Fibroblast of peridontal ligament (primary cell): ENCODE results near the gene CCDC30.
"Not testable (repeated sequence)": the region's sequence is repeated elsewhere in the genome, so short reads cannot be mapped to it uniquely, and the experiment has no call there.

Experiments used
- DNase-seq: peaks from one replicate; pipeline ENCODE4 v3.0.0-alpha.2; 2010; ENCODE audit errors: extremely low read depth

The CCDC30 gene

DNA sequence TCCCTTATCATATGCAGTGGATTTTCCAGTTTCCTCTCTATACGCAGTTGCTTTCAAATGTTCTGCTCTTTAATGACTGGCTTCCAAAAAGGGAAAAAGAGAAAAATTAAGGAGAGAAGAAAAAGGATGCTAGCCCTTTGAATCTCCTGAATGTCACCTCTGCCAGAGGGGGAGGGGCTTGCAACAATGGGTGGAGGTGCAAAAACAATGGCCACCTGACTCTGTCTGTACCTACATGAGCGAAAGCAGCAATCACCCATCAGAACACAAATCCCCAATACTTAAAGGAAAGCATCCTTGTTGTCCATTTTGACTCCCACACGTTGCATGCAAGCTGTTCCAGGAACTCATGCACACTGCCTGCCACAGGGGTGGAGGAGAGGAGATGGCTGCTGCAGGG, 61.2 kb downstream of the CCDC30 start:
- no peak for DNase-seq

- DNase-seq: peak; percentile 48
These were observed 66.7 kb downstream of the CCDC30 start for GRCh38 chr1:42529724-42530181.

DNA sequence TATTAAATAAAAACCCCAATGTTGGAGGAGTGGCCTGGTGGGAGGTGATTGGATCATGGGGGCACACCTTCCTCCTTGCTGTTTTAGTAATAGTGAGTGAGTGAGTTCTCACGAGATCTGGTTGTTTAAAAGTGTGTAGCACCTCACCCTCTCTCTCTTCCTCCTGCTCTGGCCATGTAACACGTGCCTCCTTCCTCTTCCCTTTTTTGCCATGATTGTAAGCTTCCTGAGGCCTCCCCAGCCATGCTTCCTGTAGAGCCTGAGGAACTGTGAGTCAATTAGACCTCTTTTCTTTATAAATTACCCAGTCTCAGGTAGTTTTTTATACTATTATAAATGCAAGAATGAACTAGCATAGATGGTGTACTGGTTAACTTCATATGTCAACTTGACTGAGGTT, 68.0 kb downstream of the CCDC30 start:
- DNase-seq: no peak

DNA sequence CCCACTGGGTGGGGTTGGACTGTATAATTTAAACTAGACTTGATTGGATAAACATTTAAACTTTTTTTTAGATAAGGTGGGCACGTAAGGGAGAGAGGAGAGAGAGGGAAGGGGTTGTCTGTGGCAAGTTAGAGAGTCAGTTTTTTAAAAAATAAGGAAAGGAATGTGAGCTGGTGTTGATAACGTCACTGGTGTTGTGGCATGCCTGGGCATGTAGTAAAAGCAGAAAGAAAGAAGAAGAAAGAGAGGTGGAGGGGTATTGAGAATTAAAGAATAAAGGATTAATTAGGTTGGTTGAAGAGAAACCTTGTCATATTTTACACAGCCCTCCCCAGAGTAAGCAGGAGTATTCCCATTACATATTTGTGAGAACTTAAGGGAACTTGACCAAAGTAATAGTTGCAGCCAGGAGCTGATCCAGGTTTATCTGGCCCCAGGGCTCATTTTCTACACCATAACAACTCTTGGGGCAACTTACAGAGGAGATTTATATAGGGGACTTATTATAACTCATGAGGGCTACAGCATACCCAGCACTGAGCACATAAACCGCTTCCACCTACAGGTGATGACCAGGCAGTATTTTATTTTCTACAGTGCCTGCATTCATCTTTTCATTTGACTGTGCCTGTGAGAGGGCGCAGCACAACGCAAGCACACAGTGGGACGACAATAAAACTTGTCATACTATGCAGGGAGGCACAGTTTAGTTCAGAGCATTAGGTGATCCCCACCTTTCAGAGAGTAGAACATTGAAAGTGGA, 70.2 kb downstream of the CCDC30 start:
- DNase-seq: peak; percentile 16

DNA sequence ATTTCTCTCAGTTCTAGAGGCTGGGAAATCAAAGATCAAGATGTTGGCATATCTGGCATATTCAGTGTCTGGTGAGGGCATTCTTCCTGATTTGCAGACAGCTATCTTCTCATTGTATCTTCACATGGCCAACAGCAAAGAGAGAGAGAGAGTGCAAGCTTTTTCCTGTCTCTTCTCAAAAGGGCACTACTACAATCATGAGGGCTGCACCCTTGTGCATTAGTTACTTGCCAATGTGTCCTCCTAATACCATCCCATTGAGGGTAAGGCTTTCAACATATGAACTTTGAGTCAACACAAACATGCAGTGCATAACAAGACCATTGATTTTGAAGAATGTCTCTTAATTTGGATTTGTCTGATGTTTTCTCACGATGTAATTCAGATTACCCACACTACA, 78.0 kb downstream of the CCDC30 start:
- DNase-seq: no peak

GRCh38 chr1:42551180-42551579, 88.1 kb downstream of the CCDC30 start:
- no peak for DNase-seq

- no peak for DNase-seq
These were observed 88.5 kb downstream of the CCDC30 start for GRCh38 chr1:42551590-42551989.

DNA sequence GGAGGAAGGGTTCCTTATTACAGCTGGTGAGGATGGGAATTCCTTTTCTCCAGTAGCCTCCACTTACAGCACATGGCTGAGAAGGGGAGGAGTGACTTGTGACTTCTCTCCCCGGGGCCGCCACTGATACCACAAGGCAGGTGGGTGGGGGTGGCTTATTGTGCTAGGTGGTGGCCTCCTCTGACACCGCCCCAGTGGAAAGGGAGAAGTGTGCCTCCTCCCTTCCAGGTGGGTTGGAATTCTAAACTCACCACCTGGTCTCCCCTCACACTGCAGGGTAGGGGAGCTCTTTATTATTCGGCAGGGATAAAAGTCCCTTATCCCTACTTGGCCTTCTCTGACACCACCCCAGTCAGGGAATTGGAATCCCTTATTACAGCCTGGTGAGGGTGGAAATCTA, 89.5 kb downstream of the CCDC30 start:
- DNase-seq: no peak

GRCh38 chr1:42557230-42557851, 94.3 kb downstream of the CCDC30 start:
- DNase-seq: no peak

DNA sequence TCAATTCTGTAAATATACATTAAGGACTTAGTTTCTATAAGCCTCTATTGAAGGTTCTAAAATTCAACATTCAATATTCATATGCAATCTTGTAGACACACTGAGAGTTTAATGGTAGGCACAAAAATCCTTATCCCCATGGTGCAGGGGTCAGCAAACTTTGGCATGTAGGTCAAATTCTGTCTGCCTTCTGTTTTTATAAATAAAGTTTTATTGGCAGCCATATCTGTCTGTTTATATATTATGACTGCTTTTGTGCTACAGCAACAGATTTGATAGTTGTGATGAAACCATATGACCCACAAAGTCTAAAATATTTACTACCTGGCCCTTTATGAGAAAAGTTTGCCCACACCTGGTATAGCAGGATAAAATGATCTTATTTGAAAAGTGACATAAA, 104.0 kb downstream of the CCDC30 start:
- no peak for DNase-seq

DNA sequence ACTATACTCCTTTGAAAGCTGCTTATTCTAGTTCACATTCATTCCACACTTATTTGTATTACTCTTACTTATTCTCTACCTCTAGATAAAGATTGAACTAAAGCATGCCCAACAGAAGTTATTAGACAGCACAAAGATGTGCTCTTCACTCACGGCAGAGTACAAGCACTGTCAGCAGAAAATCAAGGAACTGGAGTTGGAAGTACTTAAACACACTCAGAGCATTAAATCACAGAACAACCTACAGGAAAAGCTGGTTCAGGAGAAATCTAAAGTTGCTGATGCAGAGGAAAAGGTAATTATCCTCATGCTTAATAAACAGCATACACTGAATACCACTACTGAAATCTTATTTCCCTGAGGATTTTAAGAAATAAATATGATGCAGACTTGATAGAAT, 113.8 kb downstream of the CCDC30 start:
- DNase-seq: no peak

DNA sequence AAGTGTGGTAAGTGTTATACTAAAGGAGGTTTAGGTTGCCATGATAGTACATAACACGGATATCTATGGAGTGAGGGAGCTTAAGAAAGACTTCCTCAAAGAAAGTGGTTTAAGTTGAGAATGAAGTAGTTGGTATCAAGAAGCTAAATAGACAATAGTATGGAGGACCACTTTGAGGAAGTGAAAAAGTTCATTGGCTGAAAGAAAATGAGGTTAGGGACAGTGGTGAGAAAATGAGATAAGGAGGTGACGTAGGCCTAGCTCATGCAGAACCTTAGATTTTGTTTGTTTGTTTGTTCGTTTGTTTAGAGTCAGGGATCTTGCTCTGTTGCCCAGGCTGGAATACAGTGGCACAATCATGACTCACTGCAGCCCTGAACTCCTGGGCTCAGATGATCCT, 122.9 kb downstream of the CCDC30 start:
- no peak for DNase-seq

GRCh38 chr1:42587753-42588152, 124.7 kb downstream of the CCDC30 start:
- no peak for DNase-seq

DNA sequence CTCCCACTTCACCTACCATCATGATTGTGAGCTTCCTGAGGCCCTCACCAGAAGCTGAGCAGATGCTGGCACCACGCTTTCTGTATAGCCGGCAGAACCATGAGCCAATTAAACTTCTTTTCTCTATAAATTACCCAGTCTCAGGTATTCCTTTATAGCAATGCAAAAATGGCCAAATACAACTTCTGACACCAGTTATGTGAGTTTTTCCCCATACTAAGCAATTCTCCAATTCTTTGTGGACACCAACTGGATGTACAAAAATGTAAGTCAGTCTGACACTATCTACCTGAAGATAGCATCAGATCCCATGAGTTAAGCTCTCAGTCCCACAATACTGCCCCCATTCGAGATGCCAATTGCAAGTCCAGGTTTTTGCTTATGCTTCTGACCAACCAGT, 129.7 kb downstream of the CCDC30 start:
- no peak for DNase-seq

DNA sequence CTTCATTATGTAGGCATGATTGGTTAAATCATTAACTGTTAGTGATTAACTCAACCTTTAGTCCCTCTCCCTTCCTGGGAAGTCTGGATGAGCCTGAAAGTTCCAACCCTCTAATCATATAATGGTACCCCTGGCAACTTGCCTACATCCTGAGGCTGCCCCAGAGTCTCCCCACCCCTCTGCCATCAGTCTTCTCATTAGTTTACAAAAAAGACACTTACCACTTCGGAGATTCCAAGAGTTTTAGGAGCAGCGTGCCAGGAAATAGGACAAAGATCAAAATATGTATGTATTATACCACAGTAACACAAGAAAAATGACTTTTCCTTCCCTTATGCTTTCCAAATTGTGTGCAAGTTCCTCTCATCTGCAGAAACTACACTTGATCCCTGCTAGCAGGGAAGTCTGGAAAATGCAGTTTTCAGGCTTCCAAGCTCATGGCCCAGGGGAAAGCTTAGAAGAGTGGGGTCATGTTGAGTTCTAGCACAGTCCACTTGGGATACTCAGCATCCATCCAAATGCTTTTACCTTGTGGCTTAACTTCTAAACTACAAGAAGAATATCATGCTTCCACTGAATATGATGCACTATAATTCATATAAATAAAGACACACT, 130.5 kb downstream of the CCDC30 start:
- DNase-seq: no peak

GRCh38 chr1:42601472-42601871, 138.4 kb downstream of the CCDC30 start:
- no peak for DNase-seq

- no peak for DNase-seq
These were observed 150.7 kb downstream of the CCDC30 start for GRCh38 chr1:42613803-42614131.

DNA sequence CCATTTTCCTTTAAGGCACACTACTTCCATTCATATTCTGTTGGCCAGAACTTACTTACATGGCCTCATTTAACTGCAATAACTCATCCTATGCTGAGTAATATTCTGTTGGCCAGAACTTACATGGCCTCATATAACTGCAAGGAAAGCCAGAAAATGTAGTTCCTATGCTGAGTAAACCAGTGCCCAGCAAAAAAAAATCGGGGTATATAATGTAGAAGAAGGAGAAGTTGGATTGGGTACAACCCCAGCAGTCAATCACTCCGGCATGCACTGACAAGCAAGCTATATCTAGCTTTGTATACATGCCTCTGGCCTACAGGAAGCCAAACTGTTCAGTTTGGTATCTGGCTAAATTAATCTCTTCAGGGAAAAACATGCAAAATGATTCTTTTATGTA, 155.8 kb downstream of the CCDC30 start:
- no peak for DNase-seq

DNA sequence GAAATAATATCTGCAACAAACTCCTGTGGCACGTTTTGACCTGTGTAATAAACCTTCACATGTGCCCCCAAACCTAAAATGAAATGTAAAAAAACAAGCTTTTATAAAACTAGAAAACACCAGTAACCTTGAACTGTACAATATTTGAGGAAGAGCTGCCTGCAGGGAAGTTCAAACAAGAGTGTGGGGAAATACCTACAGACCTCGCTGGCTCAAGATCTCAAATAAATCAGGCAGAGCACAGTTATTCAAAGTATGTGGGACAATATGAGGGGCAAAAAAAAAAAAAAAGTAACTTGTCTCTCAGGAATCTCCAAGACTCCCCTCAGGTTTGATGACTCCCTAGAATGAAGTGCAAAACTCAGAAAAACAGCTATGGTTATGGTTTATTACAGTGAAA, 157.2 kb downstream of the CCDC30 start:
- no peak for DNase-seq

GRCh38 chr1:42621180-42621579, 158.1 kb downstream of the CCDC30 start:
- not testable (repeated sequence) for DNase-seq

GRCh38 chr1:42627205-42627604, 164.1 kb downstream of the CCDC30 start:
- not testable (repeated sequence) for DNase-seq

DNA sequence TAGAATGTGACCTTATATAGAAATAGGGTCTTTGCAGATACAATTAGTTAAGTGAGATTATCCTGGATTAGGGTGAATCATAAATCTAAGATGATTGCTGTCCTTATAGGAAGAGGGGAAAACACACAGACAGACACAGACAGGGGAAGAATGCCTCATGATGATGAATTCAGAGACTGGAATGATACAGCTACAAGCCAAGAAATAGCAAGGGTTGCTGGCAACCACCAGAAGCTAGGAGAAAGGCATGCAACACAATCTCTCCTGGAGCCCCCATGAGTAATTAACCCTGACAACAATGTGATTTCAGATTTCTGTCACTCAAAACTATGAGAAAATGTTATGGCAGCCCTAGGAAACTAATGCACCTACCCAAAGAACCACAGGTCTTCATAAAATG, 176.0 kb downstream of the CCDC30 start:
- no peak for DNase-seq

GRCh38 chr1:42646056-42646455, 183.0 kb downstream of the CCDC30 start:
- DNase-seq: no peak
